Endothelial cell of umbilical vein (primary cell): ENCODE results near the gene ZP4. TPM values are rescaled to one million over a fixed set of nuclear protein-coding genes. Genes with fewer than 3 reads are reported as not detected.

Source experiments
- BruUV-seq: library from RNA; stranded (reverse); fragments of 400-500 nt; replicated peaks from 2 replicates; lab custom pipeline; 2021; lab: Mats Ljungman, UMichigan
- CTCF ChIA-PET: fragments of 300-600, 350-600 bp; sonication (Branson Sonifier 250); formaldehyde crosslinking; loops from one replicate; lab custom pipeline; 2021; ENCODE audit warnings: antibody characterized with exemption, inconsistent platforms; lab: Charles Lee
- POLR2A ChIA-PET: fragments of 300-600, 350-600 bp; sonication (Branson Sonifier 250); formaldehyde crosslinking; loops from one replicate; lab custom pipeline; 2021; ENCODE audit warnings: antibody characterized with exemption, inconsistent platforms; lab: Charles Lee
- DNase-seq: peaks from one replicate; pipeline ENCODE4 v3.0.0-alpha.2; 2011; ENCODE audit warnings: low read depth, low spot score
- FAIRE-seq: peaks from 2 replicates; lab custom pipeline; 2011; peaks lifted over from hg19 to GRCh38; lab: Jason Lieb, UNC
- H2AFZ ChIP-seq: 2 replicates; pipeline ENCODE4 v1.6.0; 2012; ENCODE audit warnings: low read depth, low read length, control low read depth, inconsistent platforms
- H3K27ac ChIP-seq: 2 replicates; pipeline ENCODE4 v1.5.1; 2011; ENCODE audit warnings: low read depth, mild to moderate bottlenecking, control low read depth, low read length, moderate library complexity; ENCODE audit not compliant: insufficient read depth
- H3K27me3 ChIP-seq, 2 experiments: 2 replicates each; pipeline versions ENCODE4 v1.6.0 to v1.6.1; 2011; ENCODE audit warnings: low read length in 2 of 2, mixed read lengths in 1 of 2; ENCODE audit not compliant: control insufficient read depth in 2 of 2, insufficient read depth in 2 of 2
- H3K36me3 ChIP-seq, 2 experiments: 2 replicates in 1 of 2; 3 replicates in 1 of 2; pipeline ENCODE4 v1.5.1; 2011; ENCODE audit warnings: low read length in 2 of 2, mild to moderate bottlenecking in 1 of 2, moderate library complexity in 1 of 2; ENCODE audit not compliant: control insufficient read depth in 2 of 2, insufficient read depth in 2 of 2; ENCODE audit errors: extremely low read depth in 1 of 2
- H3K4me1 ChIP-seq: 3 replicates; pipeline ENCODE4 v1.5.1; 2011; ENCODE audit warnings: mild to moderate bottlenecking, low read length; ENCODE audit not compliant: control insufficient read depth, insufficient read depth; ENCODE audit errors: extremely low read depth
- H3K4me2 ChIP-seq: 2 replicates; pipeline ENCODE4 v1.6.1; 2011; ENCODE audit warnings: low read length, control low read depth, mixed read lengths; ENCODE audit not compliant: insufficient read depth
- H3K4me3 ChIP-seq, 3 experiments: fragments of 200-600 bp in 1 of 3; sonication (generic), shearing (Covaris generic) in 1 of 3; replicated peaks in 1 of 3; 2 replicates each; pipeline ENCODE4 v1.5.1; 2011 to 2016; ENCODE audit warnings: control low read depth in 3 of 3, low read length in 3 of 3, mild to moderate bottlenecking in 2 of 3, inconsistent platforms in 1 of 3, low read depth in 1 of 3, moderate library complexity in 1 of 3; ENCODE audit not compliant: insufficient read depth in 1 of 3
- H3K79me2 ChIP-seq: 2 replicates; pipeline ENCODE4 v1.6.0; 2012; ENCODE audit warnings: low read length, inconsistent platforms; ENCODE audit not compliant: control insufficient read depth, insufficient read depth
- H3K9ac ChIP-seq: replicated peaks from 2 replicates; pipeline ENCODE3; 2011; ENCODE audit warnings: low read length, control low read depth; ENCODE audit not compliant: insufficient read depth; ENCODE audit errors: extremely low read depth
- H3K9me1 ChIP-seq: replicated peaks from 3 replicates; pipeline ENCODE4 v1.6.0; 2011; ENCODE audit warnings: mild to moderate bottlenecking, low read length; ENCODE audit not compliant: control insufficient read depth, insufficient read depth; ENCODE audit errors: extremely low read depth
- H3K9me3 ChIP-seq: replicated peaks from 2 replicates; pipeline ENCODE4 v1.5.1; 2012; ENCODE audit warnings: low read length, inconsistent platforms; ENCODE audit not compliant: control insufficient read depth, insufficient read depth
- H4K20me1 ChIP-seq: replicated peaks from 2 replicates; pipeline ENCODE3; 2011; ENCODE audit warnings: mild to moderate bottlenecking, low read length; ENCODE audit not compliant: control insufficient read depth, insufficient read depth; ENCODE audit errors: extremely low read depth
- EZH2 ChIP-seq: IDR thresholded peaks from 2 replicates; pipeline ENCODE4 v1.6.1; 2012; ENCODE audit warnings: borderline replicate concordance, low read depth, mild to moderate bottlenecking, moderate library complexity, low read length, inconsistent platforms; ENCODE audit not compliant: severe bottlenecking
- FOS ChIP-seq: IDR thresholded peaks from 2 replicates; pipeline ENCODE4 v1.6.1; 2011; ENCODE audit warnings: mild to moderate bottlenecking, low read length, moderate library complexity, borderline replicate concordance; ENCODE audit not compliant: insufficient read depth
- GATA2 ChIP-seq: IDR thresholded peaks from 2 replicates; pipeline ENCODE4 v1.7.0; 2011; ENCODE audit warnings: low read depth, mild to moderate bottlenecking, moderate library complexity, mixed read lengths, low read length; ENCODE audit not compliant: insufficient read length, insufficient read depth
- JUN ChIP-seq: IDR thresholded peaks from 2 replicates; pipeline ENCODE4 v1.6.1; 2011; ENCODE audit warnings: borderline replicate concordance, low read depth; ENCODE audit not compliant: insufficient read length, insufficient read depth
- MYC ChIP-seq: IDR thresholded peaks from one replicate; pipeline ENCODE4 v1.6.1; 2011; ENCODE audit warnings: mild to moderate bottlenecking, low read depth, low read length
- POLR2A ChIP-seq: IDR thresholded peaks from 2 replicates; pipeline ENCODE4 v1.6.1; 2012; ENCODE audit warnings: low read depth, mild to moderate bottlenecking, control low read depth, low read length
- POLR2AphosphoS5 ChIP-seq: IDR thresholded peaks from 2 replicates; pipeline ENCODE4 v1.6.1; 2012; ENCODE audit warnings: low read depth, mild to moderate bottlenecking, control low read depth, low read length, moderate library complexity; ENCODE audit not compliant: insufficient read depth
- dilution Hi-C: fragments of 300-500 bp; cut with MboI; formaldehyde crosslinking; loops from one replicate; pipeline ENCODE4 v1.15.0; 2019; ENCODE audit warnings: low sequenced_read_pairs; ENCODE audit not compliant: extremely low pct_ligation_motif_present
- intact Hi-C: fragments of 100-400 bp; cut with micrococcal nuclease; formaldehyde crosslinking; loops from one replicate; pipeline ENCODE4 v1.10.0; 2022
- polyA plus RNA-seq, 4 experiments: library from polyadenylated mRNA; depleted of rRNA in 3 of 4; stranded (reverse) in 3 of 4; unstranded in 1 of 4; fragments of >200 nt; gene quantifications; 2 replicates each; pipeline versions ENCODE4 v1.2.1 to v1.2.3, GENCODE V29; 2011 to 2012; ENCODE audit warnings: missing spikeins in 1 of 4
- total RNA-seq: library from RNA; stranded (reverse); gene quantifications from 2 replicates; pipeline ENCODE4 v1.2.3, GENCODE V29; 2021
- TF ChIP-seq, protein P1 (sequence below): IDR thresholded peaks from 2 replicates; pipeline ENCODE4 v1.6.1; 2011; ENCODE audit not compliant: insufficient read depth, insufficient read length
- TF ChIP-seq, protein P2 (sequence below), 2 donors: IDR thresholded peaks; 1 replicate in 1 of 2; 2 replicates in 1 of 2; pipeline ENCODE4 v1.5.1; 2011; ENCODE audit warnings: low read length in 2 of 2, mild to moderate bottlenecking in 2 of 2, moderate library complexity in 2 of 2, control low read depth in 1 of 2, inconsistent platforms in 1 of 2, low read depth in 1 of 2; ENCODE audit not compliant: insufficient read depth in 1 of 2; ENCODE audit errors: extremely low read depth in 1 of 2

The ZP4 gene
- total and polyA plus RNA-seq, 2 donors (not counting 3 experiments of a cell fraction or from before 2014, with no cell fraction given): not detected

DNA sequence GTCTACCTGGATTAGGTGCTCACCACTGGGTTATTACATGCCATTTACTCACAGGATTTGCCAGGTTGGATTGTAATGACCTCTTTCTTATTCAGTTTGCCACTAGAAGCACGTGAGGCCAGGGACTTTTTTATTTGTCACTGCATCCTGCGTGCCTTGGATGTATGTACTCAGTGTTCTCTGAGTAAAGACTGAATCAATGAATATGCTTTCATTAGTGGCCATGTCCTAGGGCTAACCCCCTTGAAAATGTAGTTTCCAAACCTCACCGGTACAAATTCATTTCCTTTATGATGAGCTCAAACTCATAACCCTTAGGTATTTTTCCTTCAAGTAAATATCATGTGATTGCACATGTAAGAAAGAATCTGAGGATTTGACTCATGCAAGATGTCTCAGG is 1.3 kb upstream of the ZP4 start:
- CTCF ChIA-PET: no interaction called here
- dilution Hi-C loops (no loop called here), intact Hi-C loops (no loop called here)
- H3K79me2 ChIP-seq: no peaks in the 10 kb centered on the region
- TF ChIP-seq GATA2: no peak
- TF ChIP-seq, protein P1, sequence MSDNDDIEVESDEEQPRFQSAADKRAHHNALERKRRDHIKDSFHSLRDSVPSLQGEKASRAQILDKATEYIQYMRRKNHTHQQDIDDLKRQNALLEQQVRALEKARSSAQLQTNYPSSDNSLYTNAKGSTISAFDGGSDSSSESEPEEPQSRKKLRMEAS: no peak
- no peak for TF ChIP-seq FOS
- no peak for TF ChIP-seq POLR2A
- no peak for TF ChIP-seq MYC
- no peak overlapping the region for H2AFZ ChIP-seq
- no peaks in the 10 kb centered on the region for H3K4me1 ChIP-seq
- no peaks in the 10 kb centered on the region for H4K20me1 ChIP-seq
- no TSS peak for BruUV-seq
- DNase-seq (no peak), FAIRE-seq (no peak)
- H3K27ac ChIP-seq: no peak overlapping the region
- H3K9me3 ChIP-seq: peaks cover 3% of the 10 kb centered on the region
- no peak overlapping the region for H3K4me2 ChIP-seq
- POLR2A ChIA-PET: no interaction called here
- no peaks in the 10 kb centered on the region for H3K36me3 ChIP-seq
- H3K27me3 ChIP-seq: no peaks in the 10 kb centered on the region
- no peaks in the 10 kb centered on the region for H3K9me1 ChIP-seq
- H3K9ac ChIP-seq: no peak overlapping the region
- no peak overlapping the region for H3K4me3 ChIP-seq

DNA sequence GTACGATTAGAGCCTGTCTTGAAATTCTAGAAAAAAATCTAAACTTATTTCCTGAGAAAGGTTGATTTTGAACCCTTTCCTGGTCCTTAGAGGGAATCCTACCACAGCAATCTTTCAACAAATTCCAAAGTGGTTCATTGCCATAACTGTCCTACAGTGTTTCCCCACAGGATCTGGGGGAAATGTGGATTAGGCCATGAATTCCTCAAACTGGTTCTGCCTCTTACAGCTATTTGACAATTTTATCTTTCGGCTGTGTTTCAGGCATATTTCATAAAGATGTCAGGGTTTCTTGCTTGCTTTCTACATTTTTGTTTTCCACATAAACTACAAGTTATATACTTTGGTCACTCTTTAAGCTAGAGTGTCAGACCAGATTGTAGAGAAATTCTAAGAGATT is 544 bp upstream of the ZP4 start:
- ChIA-PET CTCF (no interaction called here), POLR2A (no interaction called here)
- Histone ChIP-seq H3K79me2 (no peaks in the 10 kb centered on the region), H3K9ac (no peak overlapping the region), H3K4me1 (no peaks in the 10 kb centered on the region), H3K4me3 (no peak overlapping the region), H3K9me1 (no peaks in the 10 kb centered on the region), H4K20me1 (no peaks in the 10 kb centered on the region), H3K27ac (no peak overlapping the region), H2AFZ (no peak overlapping the region), H3K9me3 (peaks cover 8% of the 10 kb centered on the region), H3K36me3 (no peaks in the 10 kb centered on the region), H3K27me3 (no peaks in the 10 kb centered on the region), H3K4me2 (no peak overlapping the region)
- intact Hi-C loops: no loop called here
- no peak for TF ChIP-seq JUN
- no peak for TF ChIP-seq MYC
- TF ChIP-seq, protein P2, sequence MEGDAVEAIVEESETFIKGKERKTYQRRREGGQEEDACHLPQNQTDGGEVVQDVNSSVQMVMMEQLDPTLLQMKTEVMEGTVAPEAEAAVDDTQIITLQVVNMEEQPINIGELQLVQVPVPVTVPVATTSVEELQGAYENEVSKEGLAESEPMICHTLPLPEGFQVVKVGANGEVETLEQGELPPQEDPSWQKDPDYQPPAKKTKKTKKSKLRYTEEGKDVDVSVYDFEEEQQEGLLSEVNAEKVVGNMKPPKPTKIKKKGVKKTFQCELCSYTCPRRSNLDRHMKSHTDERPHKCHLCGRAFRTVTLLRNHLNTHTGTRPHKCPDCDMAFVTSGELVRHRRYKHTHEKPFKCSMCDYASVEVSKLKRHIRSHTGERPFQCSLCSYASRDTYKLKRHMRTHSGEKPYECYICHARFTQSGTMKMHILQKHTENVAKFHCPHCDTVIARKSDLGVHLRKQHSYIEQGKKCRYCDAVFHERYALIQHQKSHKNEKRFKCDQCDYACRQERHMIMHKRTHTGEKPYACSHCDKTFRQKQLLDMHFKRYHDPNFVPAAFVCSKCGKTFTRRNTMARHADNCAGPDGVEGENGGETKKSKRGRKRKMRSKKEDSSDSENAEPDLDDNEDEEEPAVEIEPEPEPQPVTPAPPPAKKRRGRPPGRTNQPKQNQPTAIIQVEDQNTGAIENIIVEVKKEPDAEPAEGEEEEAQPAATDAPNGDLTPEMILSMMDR (IDR thresholded peaks at IDR 0.05; ENCODE audit: extremely low read depth in 1 of 2, insufficient read depth in 1 of 2, low read depth in 1 of 2, low read length in 2 of 2): no peak
- no peak for TF ChIP-seq EZH2
- TF ChIP-seq POLR2AphosphoS5: no peak
- no peak for TF ChIP-seq POLR2A
- FAIRE-seq (no peak), DNase-seq (no peak)
- dilution Hi-C loops: no loop called here
- BruUV-seq: no TSS peak
